ENCODE data around the gene ZFYVE9.
"Not testable (repeated sequence)": the region's sequence is repeated elsewhere in the genome, so short reads cannot be mapped to it uniquely, and the experiment has no call there.

Gene ZFYVE9, protein sequence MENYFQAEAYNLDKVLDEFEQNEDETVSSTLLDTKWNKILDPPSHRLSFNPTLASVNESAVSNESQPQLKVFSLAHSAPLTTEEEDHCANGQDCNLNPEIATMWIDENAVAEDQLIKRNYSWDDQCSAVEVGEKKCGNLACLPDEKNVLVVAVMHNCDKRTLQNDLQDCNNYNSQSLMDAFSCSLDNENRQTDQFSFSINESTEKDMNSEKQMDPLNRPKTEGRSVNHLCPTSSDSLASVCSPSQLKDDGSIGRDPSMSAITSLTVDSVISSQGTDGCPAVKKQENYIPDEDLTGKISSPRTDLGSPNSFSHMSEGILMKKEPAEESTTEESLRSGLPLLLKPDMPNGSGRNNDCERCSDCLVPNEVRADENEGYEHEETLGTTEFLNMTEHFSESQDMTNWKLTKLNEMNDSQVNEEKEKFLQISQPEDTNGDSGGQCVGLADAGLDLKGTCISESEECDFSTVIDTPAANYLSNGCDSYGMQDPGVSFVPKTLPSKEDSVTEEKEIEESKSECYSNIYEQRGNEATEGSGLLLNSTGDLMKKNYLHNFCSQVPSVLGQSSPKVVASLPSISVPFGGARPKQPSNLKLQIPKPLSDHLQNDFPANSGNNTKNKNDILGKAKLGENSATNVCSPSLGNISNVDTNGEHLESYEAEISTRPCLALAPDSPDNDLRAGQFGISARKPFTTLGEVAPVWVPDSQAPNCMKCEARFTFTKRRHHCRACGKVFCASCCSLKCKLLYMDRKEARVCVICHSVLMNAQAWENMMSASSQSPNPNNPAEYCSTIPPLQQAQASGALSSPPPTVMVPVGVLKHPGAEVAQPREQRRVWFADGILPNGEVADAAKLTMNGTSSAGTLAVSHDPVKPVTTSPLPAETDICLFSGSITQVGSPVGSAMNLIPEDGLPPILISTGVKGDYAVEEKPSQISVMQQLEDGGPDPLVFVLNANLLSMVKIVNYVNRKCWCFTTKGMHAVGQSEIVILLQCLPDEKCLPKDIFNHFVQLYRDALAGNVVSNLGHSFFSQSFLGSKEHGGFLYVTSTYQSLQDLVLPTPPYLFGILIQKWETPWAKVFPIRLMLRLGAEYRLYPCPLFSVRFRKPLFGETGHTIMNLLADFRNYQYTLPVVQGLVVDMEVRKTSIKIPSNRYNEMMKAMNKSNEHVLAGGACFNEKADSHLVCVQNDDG (N-terminal part only)

DNA sequence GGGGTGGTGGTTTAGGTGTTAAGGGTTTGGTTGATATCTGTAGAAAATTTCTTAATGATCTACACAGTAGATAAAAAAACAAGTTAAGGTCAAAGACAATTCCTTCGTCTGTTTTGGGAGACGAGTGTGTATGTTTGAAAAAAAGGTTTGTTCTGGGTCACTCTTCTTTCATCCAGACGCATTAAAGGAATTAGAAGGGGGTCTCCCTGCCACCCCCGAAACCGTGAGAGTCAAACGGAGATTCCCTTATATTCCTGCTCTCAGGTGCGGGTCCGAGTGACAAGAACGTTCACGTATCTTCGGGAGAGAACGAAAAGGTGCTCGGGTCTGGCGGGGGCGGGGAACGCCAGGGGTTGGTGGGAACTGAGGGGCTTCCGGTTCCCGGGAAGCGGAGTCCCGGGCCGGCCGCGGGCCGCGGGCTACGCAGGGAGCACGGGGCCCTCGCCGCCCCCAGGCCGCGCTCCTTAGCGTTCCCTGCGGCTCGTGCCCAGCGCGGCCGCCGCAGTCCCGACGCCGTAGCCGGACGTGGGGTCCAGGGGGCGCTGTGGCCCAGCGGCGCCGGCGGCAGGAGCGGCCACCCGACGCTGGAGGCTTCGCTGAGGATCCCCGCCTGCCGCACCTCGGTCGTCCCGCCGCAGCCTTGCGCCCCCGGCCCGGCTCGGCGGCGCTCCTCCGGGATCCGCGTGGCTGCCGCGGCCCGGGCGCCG, at the start of gene ZFYVE9:
ZFYVE9 (plus strand) TSS at position 577 of the 707 bp plus-strand sequence. CDS start 91,118 bp downstream, outside the sequence.
- DNase-seq, result peak; percentile 81 to 89
- TF ChIP-seq GATA1 (IDR thresholded peaks at IDR 0.05; ENCODE audit: low read depth, low read length) (no peak), POLR2A (IDR thresholded peaks at IDR 0.05; ENCODE audit: low read length) (no peak)

GRCh38 chr1:52094300-52094699, 47.6 kb upstream of the ZFYVE9 start:
- DNase-seq, result not testable (repeated sequence)

- DNase-seq, result no peak
- TF ChIP-seq GATA1 (IDR thresholded peaks at IDR 0.05; ENCODE audit: low read depth, low read length) (no peak), POLR2A (IDR thresholded peaks at IDR 0.05; ENCODE audit: low read length) (no peak)
Measured at GRCh38 chr1:52096216-52096615, 45.7 kb upstream of the ZFYVE9 start.

DNA sequence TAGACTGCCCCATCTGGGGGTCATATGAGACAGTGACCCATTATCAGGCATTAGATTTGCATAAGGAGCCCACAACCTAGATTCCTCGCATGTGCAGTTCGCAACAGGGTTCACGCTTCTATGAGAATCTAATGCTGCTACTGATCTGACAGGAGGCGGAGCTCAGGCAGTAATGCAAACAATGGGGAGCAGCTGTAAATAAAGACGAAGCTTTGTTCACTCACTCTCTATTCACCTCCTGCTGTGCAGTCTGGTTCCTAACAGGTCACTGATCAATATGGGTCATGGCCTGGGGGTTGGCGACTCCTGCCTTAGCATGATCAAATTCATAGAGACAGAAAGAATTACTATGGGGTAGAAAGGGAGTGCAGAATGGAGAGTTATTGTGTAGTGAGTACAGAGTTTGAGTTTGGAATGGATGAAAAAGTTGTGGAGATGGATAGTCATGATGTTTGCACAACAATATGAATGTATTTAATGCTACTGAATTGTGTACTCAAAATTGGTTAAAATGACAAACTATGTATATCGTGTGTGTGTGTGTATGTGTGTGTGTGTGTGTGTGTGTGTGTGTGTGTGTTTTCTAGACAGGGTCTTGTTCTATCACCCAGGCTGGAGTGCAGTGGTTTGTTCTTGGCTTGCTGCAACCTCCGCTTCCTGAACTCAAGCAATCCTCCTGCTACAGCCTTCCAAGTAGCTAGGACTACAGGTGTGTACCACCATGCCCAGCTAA, 43.6 kb upstream of the ZFYVE9 start:
- TF ChIP-seq GATA1 (IDR thresholded peaks at IDR 0.05; ENCODE audit: low read depth, low read length) (no peak), POLR2A (IDR thresholded peaks at IDR 0.05; ENCODE audit: low read length) (no peak)
- DNase-seq, result no peak

DNA sequence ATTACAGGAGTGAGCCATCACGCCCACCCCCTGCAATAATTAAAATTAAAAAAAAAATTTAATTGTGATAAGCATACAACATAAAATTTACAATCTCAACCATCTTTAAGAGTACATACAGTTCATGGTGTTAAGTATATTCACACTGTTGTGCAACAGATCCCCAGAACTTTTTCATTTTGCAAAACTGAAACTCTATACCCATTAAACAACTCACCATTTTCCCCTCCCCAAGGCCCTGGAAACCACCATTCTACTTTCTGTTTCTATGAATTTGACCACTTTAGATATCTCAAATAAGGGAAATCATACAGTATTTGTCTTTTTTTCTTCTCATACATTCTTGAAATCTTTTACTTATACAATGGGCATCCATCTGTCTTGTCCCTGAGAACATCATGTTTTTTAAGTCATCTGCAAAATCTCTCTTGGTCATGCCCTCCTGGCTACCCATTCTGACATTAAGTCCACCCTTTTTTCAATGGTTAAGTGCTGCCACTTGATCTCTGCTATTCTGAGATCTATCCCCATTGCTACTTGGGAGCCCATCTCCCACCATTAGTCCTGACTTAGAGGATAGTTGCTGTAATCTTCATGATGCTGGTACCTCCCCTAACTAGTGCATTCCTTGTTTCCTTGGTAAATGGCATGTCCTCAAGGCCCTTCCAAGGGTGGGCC, 39.4 kb upstream of the ZFYVE9 start:
- DNase-seq, result no peak
- TF ChIP-seq POLR2A (IDR thresholded peaks at IDR 0.05; ENCODE audit: low read length) (no peak), GATA1 (IDR thresholded peaks at IDR 0.05; ENCODE audit: low read depth, low read length) (no peak)

DNA sequence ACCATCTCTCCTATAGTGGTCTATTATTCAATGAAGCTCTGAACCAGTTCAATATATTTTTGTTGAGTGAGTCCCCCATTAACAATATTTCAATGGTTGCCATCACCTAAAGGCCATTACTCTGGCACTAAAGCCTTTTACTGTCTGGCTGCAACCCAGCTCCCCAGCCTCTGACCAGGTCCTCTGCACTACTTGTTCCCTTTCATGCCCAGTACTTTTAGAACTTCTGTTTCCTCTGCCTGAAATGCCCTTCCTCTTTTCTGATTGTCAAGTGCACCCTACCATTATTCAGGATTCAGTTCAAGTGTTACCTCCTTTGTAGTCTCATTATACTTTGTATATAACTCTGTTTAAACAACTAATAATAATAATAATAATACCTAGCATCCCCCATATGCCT, 30.4 kb upstream of the ZFYVE9 start:
- TF ChIP-seq GATA1 (IDR thresholded peaks at IDR 0.05; ENCODE audit: low read depth, low read length), result no peak
- TF ChIP-seq POLR2A (IDR thresholded peaks at IDR 0.05; ENCODE audit: low read length), result no peak
- DNase-seq, result no peak

DNA sequence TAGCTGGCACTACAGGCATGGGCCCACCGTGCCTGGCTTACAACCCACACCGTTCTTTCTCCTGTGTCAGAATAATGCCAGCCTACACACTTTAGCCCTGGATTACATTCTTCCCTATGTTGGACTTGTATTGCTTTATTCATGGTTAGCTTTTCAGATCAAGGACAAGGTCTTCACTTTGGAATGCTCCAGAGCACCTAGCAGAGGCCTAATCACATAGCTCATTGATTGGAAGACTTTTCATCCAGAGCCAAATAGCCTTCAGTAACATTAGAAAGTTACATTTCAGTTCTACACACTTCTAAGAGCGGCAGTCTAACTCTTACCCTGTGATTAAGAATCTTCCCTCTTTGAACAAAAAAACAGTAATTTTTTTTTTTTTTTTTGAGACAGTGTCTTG, 29.4 kb upstream of the ZFYVE9 start:
- DNase-seq, result no peak
- TF ChIP-seq POLR2A (IDR thresholded peaks at IDR 0.05; ENCODE audit: low read length) (no peak), GATA1 (IDR thresholded peaks at IDR 0.05; ENCODE audit: low read depth, low read length) (no peak)

GRCh38 chr1:52119301-52120079, 22.4 kb upstream of the ZFYVE9 start:
- no peak for TF ChIP-seq POLR2A (IDR thresholded peaks at IDR 0.05; ENCODE audit: low read length)
- no peak for TF ChIP-seq GATA1 (IDR thresholded peaks at IDR 0.05; ENCODE audit: low read depth, low read length)
- peak in 1 of 2 experiments; percentile 19 for DNase-seq

DNA sequence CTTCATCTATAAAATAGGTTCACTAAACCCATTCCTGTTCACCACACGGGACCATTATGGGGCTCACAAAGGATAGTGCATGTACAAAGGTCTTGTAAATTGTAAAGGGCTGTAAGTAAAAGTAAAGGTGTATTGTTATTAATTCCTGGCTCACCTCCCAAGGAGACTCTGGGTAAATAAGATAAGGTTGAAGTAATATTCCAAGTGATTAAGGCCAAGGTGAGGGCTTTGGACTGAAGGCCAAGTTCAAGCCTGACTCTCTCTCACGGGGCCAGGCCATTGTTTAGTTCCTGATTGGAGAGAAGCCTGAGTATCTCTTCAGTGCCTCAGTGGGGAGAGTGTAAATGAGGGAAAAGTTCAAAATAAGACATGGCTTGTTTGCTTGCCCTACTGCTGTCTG, 19.5 kb upstream of the ZFYVE9 start:
- no peak for DNase-seq
- TF ChIP-seq GATA1 (IDR thresholded peaks at IDR 0.05; ENCODE audit: low read depth, low read length) (no peak), POLR2A (IDR thresholded peaks at IDR 0.05; ENCODE audit: low read length) (no peak)

GRCh38 chr1:52123622-52124021, 18.3 kb upstream of the ZFYVE9 start:
- DNase-seq, result no peak
- TF ChIP-seq POLR2A (IDR thresholded peaks at IDR 0.05; ENCODE audit: low read length) (no peak), GATA1 (IDR thresholded peaks at IDR 0.05; ENCODE audit: low read depth, low read length) (no peak)

DNA sequence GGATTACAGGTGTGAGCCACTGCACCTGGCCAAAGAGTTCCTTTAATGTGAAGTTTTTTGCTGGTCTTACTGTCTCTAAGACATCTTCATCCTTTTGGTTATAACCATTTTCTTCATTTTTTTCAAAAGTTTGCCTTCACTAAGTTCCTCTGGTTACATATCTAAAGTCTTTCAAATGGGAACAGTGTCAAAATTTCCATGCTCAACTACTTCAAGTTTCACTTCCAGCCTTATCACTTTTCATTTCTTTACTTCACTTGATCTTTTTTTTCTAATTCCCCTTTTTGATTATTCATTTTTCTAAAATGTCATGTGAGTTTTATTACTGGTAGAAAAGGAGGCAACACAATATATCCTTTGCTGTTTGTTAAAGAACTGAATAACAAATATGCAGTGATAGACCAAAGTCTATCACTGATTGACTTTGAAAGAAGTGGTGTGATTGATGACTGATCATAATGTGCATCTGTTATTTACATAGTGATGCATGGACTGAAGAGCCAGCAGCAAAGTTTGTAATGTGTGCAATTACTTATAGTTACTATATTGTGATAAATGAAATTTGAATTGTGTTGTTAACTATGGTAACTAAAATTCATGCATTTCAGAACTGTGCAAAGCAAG, 16.0 kb upstream of the ZFYVE9 start:
- DNase-seq, result no peak
- TF ChIP-seq GATA1 (IDR thresholded peaks at IDR 0.05; ENCODE audit: low read depth, low read length) (no peak), POLR2A (IDR thresholded peaks at IDR 0.05; ENCODE audit: low read length) (no peak)

All from erythroblast (primary cell).